Sigmoid colon (tissue), 4 donors: ENCODE measurements around the gene CARD11.

Experiments used
- CTCF ChIP-seq, 4 experiments: fragments of 450-650 bp in 3 of 4; fragments of 200-600 bp in 1 of 4; IDR thresholded peaks; one replicate each; pipeline ENCODE4 v1.5.1; 2016 to 2019; ENCODE audit warnings: antibody characterized with exemption in 4 of 4, mild to moderate bottlenecking in 3 of 4, moderate library complexity in 2 of 4
- EP300 ChIP-seq, 4 donors: sonication (generic); formaldehyde crosslinking; IDR thresholded peaks; one replicate each; pipeline ENCODE4 v1.6.1; 2017; ENCODE audit warnings: antibody characterized with exemption in 4 of 4
- POLR2A ChIP-seq, 2 donors: fragments of 450-650 bp; IDR thresholded peaks; one replicate each; pipeline ENCODE4 v1.6.1; 2016; ENCODE audit warnings: antibody characterized with exemption in 2 of 2, mild to moderate bottlenecking in 2 of 2, moderate library complexity in 2 of 2

GRCh38 chr7:2886391-2886790, 157.3 kb downstream of the CARD11 start:
- TF ChIP-seq EP300 (IDR thresholded peaks at IDR 0.05): no peak
- TF ChIP-seq POLR2A (IDR thresholded peaks at IDR 0.05): no peak
- TF ChIP-seq CTCF (IDR thresholded peaks at IDR 0.05): no peak
